Cerebellar cortex (tissue), 1 donor: ENCODE results near the gene MAN1C1.
"Not testable (repeated sequence)": the region's sequence is repeated elsewhere in the genome, so short reads cannot be mapped to it uniquely, and the experiment has no call there.

Source experiments
- DNase-seq: peaks from one replicate; pipeline ENCODE4 v3.0.0-alpha.2; 2015; ENCODE audit warnings: low spot score

MAN1C1 gene

GRCh38 chr1:25583519-25584370 lies 32.8 kb upstream of the MAN1C1 start:
- no peak for DNase-seq

GRCh38 chr1:25586181-25586588 lies 30.4 kb upstream of the MAN1C1 start:
- DNase-seq, result no peak

- DNase-seq, result no peak
Measured at GRCh38 chr1:25587290-25587689, 29.3 kb upstream of the MAN1C1 start.

- not testable (repeated sequence) for DNase-seq
Measured at GRCh38 chr1:25588224-25588623, 28.4 kb upstream of the MAN1C1 start.

- not testable (repeated sequence) for DNase-seq
Measured at GRCh38 chr1:25588786-25589185, 27.8 kb upstream of the MAN1C1 start.

- DNase-seq, result no peak
Measured at GRCh38 chr1:25590096-25590824, 26.3 kb upstream of the MAN1C1 start.

- DNase-seq, result no peak
Measured at GRCh38 chr1:25593861-25594260, 22.7 kb upstream of the MAN1C1 start.

- no peak for DNase-seq
Measured at GRCh38 chr1:25594971-25595370, 21.6 kb upstream of the MAN1C1 start.

- not testable (repeated sequence) for DNase-seq
Measured at GRCh38 chr1:25596641-25597040, 19.9 kb upstream of the MAN1C1 start.

GRCh38 chr1:25598879-25599278 lies 17.7 kb upstream of the MAN1C1 start:
- no peak for DNase-seq

GRCh38 chr1:25599969-25600610 lies 16.5 kb upstream of the MAN1C1 start:
- no peak for DNase-seq

- not testable (repeated sequence) for DNase-seq
Measured at GRCh38 chr1:25600971-25601699, 15.5 kb upstream of the MAN1C1 start.

GRCh38 chr1:25603779-25604538 lies 12.6 kb upstream of the MAN1C1 start:
- not testable (repeated sequence) for DNase-seq

GRCh38 chr1:25607123-25607522 lies 9.5 kb upstream of the MAN1C1 start:
- no peak for DNase-seq

GRCh38 chr1:25608488-25609178 lies 8.0 kb upstream of the MAN1C1 start:
- DNase-seq, result peak; percentile 88

- no peak for DNase-seq
Measured at GRCh38 chr1:25609921-25610320, 6.7 kb upstream of the MAN1C1 start.

- DNase-seq, result no peak
Measured at GRCh38 chr1:25610822-25611630, 5.6 kb upstream of the MAN1C1 start.

- no peak for DNase-seq
Measured at GRCh38 chr1:25611843-25612242, 4.7 kb upstream of the MAN1C1 start.

- no peak for DNase-seq
Measured at GRCh38 chr1:25612421-25612820, 4.2 kb upstream of the MAN1C1 start.

GRCh38 chr1:25613091-25613490 lies 3.5 kb upstream of the MAN1C1 start:
- no peak for DNase-seq
